PC-9 (cell line): ENCODE measurements around the gene MYL6B. TPM values are rescaled to one million over a fixed set of nuclear protein-coding genes. Genes with fewer than 3 reads are reported as not detected.

Experiments
- BruUV-seq: library from RNA; stranded (reverse); fragments of 400-500 nt; replicated peaks from 2 replicates; lab custom pipeline; 2021; lab: Mats Ljungman, UMichigan
- CTCF ChIA-PET: fragments of 300-600 bp; sonication (Branson Sonifier 250); formaldehyde crosslinking; loops from one replicate; lab custom pipeline; 2022; ENCODE audit warnings: antibody characterized with exemption; lab: Charles Lee
- POLR2A ChIA-PET: fragments of 300-600 bp; sonication (Branson Sonifier 250); formaldehyde crosslinking; loops from one replicate; lab custom pipeline; 2022; ENCODE audit warnings: antibody characterized with exemption; ENCODE audit not compliant: unreplicated experiment; lab: Charles Lee
- DNase-seq, 2 experiments: peaks; one replicate each; pipeline versions ENCODE4 v3.0.0 to v3.0.0-alpha.2; 2015 to 2022; ENCODE audit warnings: mixed read lengths in 1 of 2
- H2AFZ ChIP-seq: fragments of 200-600 bp; sonication (generic); 2 replicates; pipeline ENCODE4 v1.8.1; 2017; ENCODE audit warnings: antibody characterized with exemption
- H3F3A ChIP-seq: fragments of 200-600 bp; sonication (generic); 2 replicates; pipeline ENCODE4 v1.8.1; 2017; ENCODE audit warnings: antibody characterized with exemption, mild to moderate bottlenecking, low read depth; ENCODE audit not compliant: insufficient read depth
- H3K27ac ChIP-seq: fragments of 200-600 bp; sonication (generic); 2 replicates; pipeline ENCODE4 v1.6.1; 2016; ENCODE audit warnings: mixed run types
- H3K27me3 ChIP-seq: fragments of 200-600 bp; sonication (generic); 2 replicates; pipeline ENCODE4 v1.6.1; 2016; ENCODE audit warnings: low read depth, mixed run types; ENCODE audit not compliant: insufficient read depth
- H3K36me3 ChIP-seq: fragments of 200-600 bp; sonication (generic); 2 replicates; pipeline ENCODE4 v1.6.1; 2016; ENCODE audit warnings: low read depth, mixed run types
- H3K4me1 ChIP-seq: fragments of 200-600 bp; sonication (generic); replicated peaks from 2 replicates; pipeline ENCODE4 v1.6.1; 2016; ENCODE audit warnings: mixed run types; ENCODE audit not compliant: insufficient read depth
- H3K4me2 ChIP-seq: fragments of 200-600 bp; sonication (generic); 2 replicates; pipeline ENCODE4 v1.6.1; 2017; ENCODE audit warnings: mixed run types
- H3K4me3 ChIP-seq: fragments of 200-600 bp; sonication (generic); 2 replicates; pipeline ENCODE4 v1.6.1; 2016; ENCODE audit warnings: mixed run types
- H3K79me2 ChIP-seq: fragments of 200-600 bp; sonication (generic); 2 replicates; pipeline ENCODE4 v1.6.1; 2017; ENCODE audit warnings: low read depth, mixed run types
- H3K9me2 ChIP-seq: fragments of 200-600 bp; sonication (generic); 2 replicates; pipeline ENCODE4 v1.8.1; 2017; ENCODE audit warnings: mild to moderate bottlenecking; ENCODE audit not compliant: insufficient read depth
- H3K9me3 ChIP-seq: fragments of 200-600 bp; sonication (generic); 2 replicates; pipeline ENCODE4 v1.8.1; 2016; ENCODE audit warnings: low read depth; ENCODE audit not compliant: insufficient read depth
- H4K20me1 ChIP-seq: fragments of 200-600 bp; sonication (generic); 2 replicates; pipeline ENCODE4 v1.8.1; 2017; ENCODE audit not compliant: insufficient read depth
- EZH2 ChIP-seq: fragments of 200-600 bp; sonication (generic); IDR thresholded peaks from 2 replicates; pipeline ENCODE4 v1.8.0; 2017; ENCODE audit warnings: antibody characterized with exemption, low read depth
- intact Hi-C: fragments of 100-400 bp; cut with micrococcal nuclease; formaldehyde crosslinking; loops from one replicate; pipeline ENCODE4 v1.10.0; 2022; ENCODE audit not compliant: unreplicated experiment
- total RNA-seq: library from RNA; stranded (reverse); gene quantifications from 2 replicates; pipeline ENCODE4 v1.2.3, GENCODE V29; 2021
- TF ChIP-seq, protein P1 (sequence below): fragments of 200-600 bp; sonication (generic); conservative IDR thresholded peaks from 2 replicates; pipeline ENCODE4 v1.6.1; 2017; ENCODE audit warnings: mixed run types, antibody characterized with exemption, mild to moderate bottlenecking, moderate library complexity

The MYL6B gene
- total RNA-seq, 1 experiment from 2014 or later, result 121 TPM

DNA sequence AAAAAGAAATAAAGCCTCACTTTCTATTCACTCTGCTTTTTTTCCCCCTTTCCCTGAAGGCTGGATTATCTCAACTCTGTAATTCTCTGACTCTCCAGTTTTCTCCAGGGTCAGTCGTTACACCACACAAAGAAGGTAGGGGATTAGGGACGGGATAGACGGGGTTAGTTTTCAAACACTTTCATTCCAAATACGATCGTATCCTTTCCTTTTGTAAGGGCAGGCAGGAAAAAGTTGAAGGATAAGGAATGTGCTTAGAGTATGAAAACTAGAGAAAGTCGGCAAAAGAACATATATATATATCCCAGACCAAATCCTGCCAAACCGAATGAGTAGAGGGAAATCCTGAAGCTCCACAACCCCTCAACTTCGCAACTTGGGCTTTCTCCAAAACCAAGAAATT, 24.9 kb upstream of the MYL6B start:
- H3K4me2 ChIP-seq, result peak overlapping the region; percentile 85
- H3K79me2 ChIP-seq, result peaks cover 6% of the 10 kb centered on the region; the same call in 1 of the 2 replicates
- H3F3A ChIP-seq, result peaks cover 22% of the 10 kb centered on the region
- intact Hi-C loops, result no loop called here
- H3K4me1 ChIP-seq, result peaks cover 31% of the 10 kb centered on the region
- peak overlapping the region; percentile 46; the same call in 1 of the 2 replicates for H3K27ac ChIP-seq
- peak overlapping the region; percentile 51; the same call in 1 of the 2 replicates for H3K4me3 ChIP-seq
- TSS peak; percentile 97 for BruUV-seq
- ChIA-PET POLR2A (interaction anchor here (0.6 to 1.3 kb wide), 9 partner anchors 16 to 534 kb away, joined by 3 to 13 read pairs (median 4); partner anchors contain the start of genes MYL6, RAB5B, RNF41 and SMARCC2), CTCF (interaction anchor here (0.5 to 1.3 kb wide), 6 partner anchors 8 to 509 kb away, joined by 3 to 17 read pairs (median 4); partner anchors contain the start of genes RNF41 and SMARCC2)
- DNase-seq, result no peak
- no peaks in the 10 kb centered on the region for H4K20me1 ChIP-seq
- H3K9me3 ChIP-seq, result no peaks in the 10 kb centered on the region
- no peaks in the 10 kb centered on the region for H3K27me3 ChIP-seq
- no peak for TF ChIP-seq EZH2
- TF ChIP-seq, protein P1, sequence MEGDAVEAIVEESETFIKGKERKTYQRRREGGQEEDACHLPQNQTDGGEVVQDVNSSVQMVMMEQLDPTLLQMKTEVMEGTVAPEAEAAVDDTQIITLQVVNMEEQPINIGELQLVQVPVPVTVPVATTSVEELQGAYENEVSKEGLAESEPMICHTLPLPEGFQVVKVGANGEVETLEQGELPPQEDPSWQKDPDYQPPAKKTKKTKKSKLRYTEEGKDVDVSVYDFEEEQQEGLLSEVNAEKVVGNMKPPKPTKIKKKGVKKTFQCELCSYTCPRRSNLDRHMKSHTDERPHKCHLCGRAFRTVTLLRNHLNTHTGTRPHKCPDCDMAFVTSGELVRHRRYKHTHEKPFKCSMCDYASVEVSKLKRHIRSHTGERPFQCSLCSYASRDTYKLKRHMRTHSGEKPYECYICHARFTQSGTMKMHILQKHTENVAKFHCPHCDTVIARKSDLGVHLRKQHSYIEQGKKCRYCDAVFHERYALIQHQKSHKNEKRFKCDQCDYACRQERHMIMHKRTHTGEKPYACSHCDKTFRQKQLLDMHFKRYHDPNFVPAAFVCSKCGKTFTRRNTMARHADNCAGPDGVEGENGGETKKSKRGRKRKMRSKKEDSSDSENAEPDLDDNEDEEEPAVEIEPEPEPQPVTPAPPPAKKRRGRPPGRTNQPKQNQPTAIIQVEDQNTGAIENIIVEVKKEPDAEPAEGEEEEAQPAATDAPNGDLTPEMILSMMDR, result no peak
- H2AFZ ChIP-seq, result peak overlapping the region; percentile 50; the same call in 1 of the 2 replicates
- peaks cover 7% of the 10 kb centered on the region; the same call in 1 of the 2 replicates for H3K36me3 ChIP-seq
- H3K9me2 ChIP-seq, result no peaks in the 10 kb centered on the region

DNA sequence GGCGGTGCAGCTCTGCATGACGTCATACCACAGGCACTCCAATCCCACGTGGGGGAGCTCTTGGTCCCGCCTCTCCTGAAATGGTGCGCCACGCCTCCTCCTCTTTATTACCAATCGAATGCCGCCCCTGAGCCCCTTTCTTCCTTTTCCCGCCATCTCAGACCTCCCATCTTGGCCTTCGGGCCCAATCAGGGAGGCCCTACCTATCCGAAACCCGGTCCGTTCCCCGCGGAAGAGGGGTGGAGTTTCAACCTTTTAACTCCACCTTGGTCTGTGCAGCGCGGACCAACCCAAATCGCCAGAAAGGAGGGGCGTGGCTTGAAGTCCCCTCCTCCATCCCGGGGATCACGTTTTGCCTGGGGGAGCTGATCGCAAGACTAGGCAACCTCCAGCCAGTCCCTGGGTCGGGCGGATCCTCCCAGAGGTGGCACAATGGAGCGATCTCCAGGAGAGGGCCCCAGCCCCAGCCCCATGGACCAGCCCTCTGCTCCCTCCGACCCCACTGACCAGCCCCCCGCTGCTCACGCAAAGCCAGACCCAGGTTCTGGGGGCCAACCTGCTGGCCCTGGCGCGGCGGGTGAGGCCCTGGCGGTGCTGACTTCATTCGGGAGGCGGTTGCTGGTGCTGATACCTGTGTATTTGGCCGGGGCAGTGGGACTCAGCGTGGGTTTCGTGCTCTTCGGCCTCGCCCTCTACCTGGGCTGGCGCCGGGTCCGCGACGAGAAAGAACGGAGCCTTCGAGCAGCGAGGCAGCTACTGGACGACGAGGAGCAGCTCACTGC, 24.3 kb upstream of the MYL6B start, which contains the start of gene ESYT1:
TSS of gene ESYT1 (plus strand) at position 380 of the 782 bp plus-strand sequence. CDS start at position 433, 53 bp downstream.
- Histone ChIP-seq H3K79me2 (peaks cover 6% of the 10 kb centered on the region; the same call in 1 of the 2 replicates), H3K9me3 (no peaks in the 10 kb centered on the region), H3K9me2 (no peaks in the 10 kb centered on the region), H3F3A (peaks cover 22% of the 10 kb centered on the region), H3K27ac (peak within 1 kb of the TSS; percentile 46; the same call in 1 of the 2 replicates), H3K36me3 (peaks cover 8% of the 10 kb centered on the region; the same call in 1 of the 2 replicates), H3K4me2 (peak within 1 kb of the TSS; percentile 100), H3K4me3 (peak within 1 kb of the TSS; percentile 77), H3K4me1 (peaks cover 31% of the 10 kb centered on the region), H4K20me1 (no peaks in the 10 kb centered on the region), H3K27me3 (no peaks in the 10 kb centered on the region), H2AFZ (peak within 1 kb of the TSS; percentile 88)
- DNase-seq, result peak; percentile 98 to 99
- TSS peak; percentile 42 for BruUV-seq
- ChIA-PET CTCF (interaction anchor here (0.5 to 1.3 kb wide), 6 partner anchors 8 to 509 kb away, joined by 3 to 17 read pairs (median 4); partner anchors contain the start of genes RNF41 and SMARCC2), POLR2A (interaction anchor here (0.6 to 1.3 kb wide), 11 partner anchors 10 to 533 kb away, joined by 3 to 13 read pairs (median 4); partner anchors contain the start of genes MYL6, RAB5B, RNF41 and SMARCC2)
- intact Hi-C loops, result loop anchor here (2.0 kb wide), 1 partner anchor 509 kb away; no protein-coding TSS in a partner anchor
- TF ChIP-seq, protein P1, result no peak
- TF ChIP-seq EZH2, result no peak

DNA sequence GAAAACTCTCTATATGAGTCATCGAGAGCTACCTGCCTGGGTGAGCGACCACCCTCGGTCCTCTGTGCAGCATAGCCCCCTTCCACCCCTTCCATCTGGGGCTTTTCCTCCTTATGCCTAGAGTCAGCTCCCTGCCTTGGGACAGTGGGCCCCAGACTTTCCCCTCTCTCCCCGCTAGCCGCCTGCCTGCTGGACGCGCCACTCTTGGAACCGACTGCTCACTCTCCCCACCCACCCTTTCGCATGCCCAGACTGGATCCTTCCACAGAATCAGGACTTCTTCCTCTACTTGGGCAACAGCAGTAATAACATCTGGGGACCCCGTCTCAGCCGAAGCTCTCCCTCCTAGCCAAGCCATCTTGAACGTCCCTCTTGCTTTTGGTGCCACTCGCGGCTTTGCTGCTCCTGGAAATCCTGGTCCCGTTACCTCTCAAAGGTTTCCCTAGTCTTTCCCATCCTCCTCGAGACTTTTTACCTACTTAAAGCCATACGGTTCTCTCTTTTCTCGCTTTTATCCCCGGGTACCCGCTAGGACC, 23.6 kb upstream of the MYL6B start:
- no peaks in the 10 kb centered on the region for H4K20me1 ChIP-seq
- H2AFZ ChIP-seq, result peak overlapping the region; percentile 88
- peaks cover 22% of the 10 kb centered on the region for H3F3A ChIP-seq
- H3K27ac ChIP-seq, result no peak overlapping the region
- H3K4me1 ChIP-seq, result peaks cover 31% of the 10 kb centered on the region
- TF ChIP-seq, protein P1, result no peak
- no peak for TF ChIP-seq EZH2
- POLR2A ChIA-PET, result interaction anchor here (0.6 to 1.3 kb wide), 4 partner anchors 11 to 30 kb away, joined by 3 to 13 read pairs (median 4); partner anchors contain the start of genes MYL6 and ZC3H10
- no peaks in the 10 kb centered on the region for H3K9me3 ChIP-seq
- CTCF ChIA-PET, result interaction anchor here (1.3 kb wide), 1 partner anchor 9 kb away, joined by 7 read pairs; no protein-coding TSS in a partner anchor
- peak overlapping the region; percentile 100 for H3K4me2 ChIP-seq
- no peaks in the 10 kb centered on the region for H3K27me3 ChIP-seq
- intact Hi-C loops, result loop anchor here (2.0 kb wide), 1 partner anchor 508 kb away; no protein-coding TSS in a partner anchor
- no TSS peak for BruUV-seq
- H3K9me2 ChIP-seq, result no peaks in the 10 kb centered on the region
- H3K79me2 ChIP-seq, result peaks cover 6% of the 10 kb centered on the region; the same call in 1 of the 2 replicates
- peak in 1 of 2 experiments; percentile 13 for DNase-seq
- peaks cover 8% of the 10 kb centered on the region; the same call in 1 of the 2 replicates for H3K36me3 ChIP-seq
- H3K4me3 ChIP-seq, result peak overlapping the region; percentile 77
